ENCODE results near the gene TMEM134.

Gene TMEM134

GRCh38 chr11:67422891-67423290, 46.2 kb downstream of the TMEM134 start:
- no peak for DNase-seq (ENCODE audit: low spot score)

GRCh38 chr11:67421430-67422031, 47.5 kb downstream of the TMEM134 start:
- no peak for DNase-seq (ENCODE audit: low spot score)

- peak; percentile 98 for DNase-seq (ENCODE audit: low spot score)
Observed at GRCh38 chr11:67420646-67421429, 48.2 kb downstream of the TMEM134 start.

GRCh38 chr11:67420147-67420645, 48.9 kb downstream of the TMEM134 start:
- no peak for DNase-seq (ENCODE audit: low spot score)

GRCh38 chr11:67419325-67420049, 49.6 kb downstream of the TMEM134 start:
- DNase-seq (ENCODE audit: low spot score): no peak

- no peak for DNase-seq (ENCODE audit: low spot score)
Observed at GRCh38 chr11:67418476-67419281, 50.4 kb downstream of the TMEM134 start.

GRCh38 chr11:67417425-67417824, 51.6 kb downstream of the TMEM134 start:
- DNase-seq (ENCODE audit: low spot score): no peak

- no peak for DNase-seq (ENCODE audit: low spot score)
Observed at GRCh38 chr11:67416416-67417335, 52.4 kb downstream of the TMEM134 start.

- no peak for DNase-seq (ENCODE audit: low spot score)
Observed at GRCh38 chr11:67415501-67416304, 53.3 kb downstream of the TMEM134 start, which contains the start of gene CARNS1. Gene CARNS1, plus strand, starts transcription at chr11:67415678. Its CDS starts 522 bp downstream, at chr11:67416200.

GRCh38 chr11:67413266-67413849, 55.7 kb downstream of the TMEM134 start:
- DNase-seq (ENCODE audit: low spot score): no peak

- DNase-seq (ENCODE audit: low spot score): no peak
Observed at GRCh38 chr11:67412495-67413179, 56.4 kb downstream of the TMEM134 start.

GRCh38 chr11:67411785-67412152, 57.3 kb downstream of the TMEM134 start:
- no peak for DNase-seq (ENCODE audit: low spot score)

Measured in ecto neural progenitor cell (in vitro differentiated cells).